Endothelial cell of umbilical vein (primary cell): Measurements from ENCODE around the gene CDC14B.

Source experiments
- EZH2 ChIP-seq: IDR thresholded peaks from 2 replicates; pipeline ENCODE4 v1.6.1; 2012; ENCODE audit warnings: borderline replicate concordance, low read depth, mild to moderate bottlenecking, moderate library complexity, low read length, inconsistent platforms; ENCODE audit not compliant: severe bottlenecking
- JUN ChIP-seq: IDR thresholded peaks from 2 replicates; pipeline ENCODE4 v1.6.1; 2011; ENCODE audit warnings: borderline replicate concordance, low read depth; ENCODE audit not compliant: insufficient read length, insufficient read depth
- MYC ChIP-seq: IDR thresholded peaks from one replicate; pipeline ENCODE4 v1.6.1; 2011; ENCODE audit warnings: mild to moderate bottlenecking, low read depth, low read length
- POLR2A ChIP-seq: IDR thresholded peaks from 2 replicates; pipeline ENCODE4 v1.6.1; 2012; ENCODE audit warnings: low read depth, mild to moderate bottlenecking, control low read depth, low read length
- POLR2AphosphoS5 ChIP-seq: IDR thresholded peaks from 2 replicates; pipeline ENCODE4 v1.6.1; 2012; ENCODE audit warnings: low read depth, mild to moderate bottlenecking, control low read depth, low read length, moderate library complexity; ENCODE audit not compliant: insufficient read depth
- TF ChIP-seq, protein P1 (sequence below), 2 donors: IDR thresholded peaks; 1 replicate in 1 of 2; 2 replicates in 1 of 2; pipeline ENCODE4 v1.5.1; 2011; ENCODE audit warnings: low read length in 2 of 2, mild to moderate bottlenecking in 2 of 2, moderate library complexity in 2 of 2, control low read depth in 1 of 2, inconsistent platforms in 1 of 2, low read depth in 1 of 2; ENCODE audit not compliant: insufficient read depth in 1 of 2; ENCODE audit errors: extremely low read depth in 1 of 2

- TF ChIP-seq, protein P1, sequence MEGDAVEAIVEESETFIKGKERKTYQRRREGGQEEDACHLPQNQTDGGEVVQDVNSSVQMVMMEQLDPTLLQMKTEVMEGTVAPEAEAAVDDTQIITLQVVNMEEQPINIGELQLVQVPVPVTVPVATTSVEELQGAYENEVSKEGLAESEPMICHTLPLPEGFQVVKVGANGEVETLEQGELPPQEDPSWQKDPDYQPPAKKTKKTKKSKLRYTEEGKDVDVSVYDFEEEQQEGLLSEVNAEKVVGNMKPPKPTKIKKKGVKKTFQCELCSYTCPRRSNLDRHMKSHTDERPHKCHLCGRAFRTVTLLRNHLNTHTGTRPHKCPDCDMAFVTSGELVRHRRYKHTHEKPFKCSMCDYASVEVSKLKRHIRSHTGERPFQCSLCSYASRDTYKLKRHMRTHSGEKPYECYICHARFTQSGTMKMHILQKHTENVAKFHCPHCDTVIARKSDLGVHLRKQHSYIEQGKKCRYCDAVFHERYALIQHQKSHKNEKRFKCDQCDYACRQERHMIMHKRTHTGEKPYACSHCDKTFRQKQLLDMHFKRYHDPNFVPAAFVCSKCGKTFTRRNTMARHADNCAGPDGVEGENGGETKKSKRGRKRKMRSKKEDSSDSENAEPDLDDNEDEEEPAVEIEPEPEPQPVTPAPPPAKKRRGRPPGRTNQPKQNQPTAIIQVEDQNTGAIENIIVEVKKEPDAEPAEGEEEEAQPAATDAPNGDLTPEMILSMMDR (IDR thresholded peaks at IDR 0.05; ENCODE audit: extremely low read depth in 1 of 2, insufficient read depth in 1 of 2, low read depth in 1 of 2, low read length in 2 of 2) = no peak
- no peak for TF ChIP-seq POLR2A
- TF ChIP-seq POLR2AphosphoS5 = no peak
- TF ChIP-seq JUN = no peak
- TF ChIP-seq EZH2 = no peak
- no peak for TF ChIP-seq MYC
These were observed 8.3 kb downstream of the CDC14B start for GRCh38 chr9:96611302-96611701.
